IMR-90 (cell line): ENCODE results near the gene RHBDD1. TPM values are rescaled to one million over a fixed set of nuclear protein-coding genes. Genes with fewer than 3 reads are reported as not detected.

ENCODE experiments used
- ATAC-seq: fragments of 200-7000 bp; cut with Tn5 transposase; 2 replicates; pipeline ENCODE4 v1.9.1; 2020; ENCODE audit warnings: low read depth, mild to moderate bottlenecking, moderate library complexity
- BruUV-seq: library from RNA; stranded (reverse); fragments of 400-500 nt; replicated peaks from 2 replicates; lab custom pipeline; 2021; lab: Mats Ljungman, UMichigan
- CTCF ChIA-PET: fragments of 300-600 bp; formaldehyde crosslinking; extraction: SDS; loops from one replicate; lab custom pipeline; 2021; ENCODE audit warnings: antibody characterized with exemption; lab: Yijun Ruan, JAX
- POLR2A ChIA-PET: fragments of 300-600 bp; sonication (Branson Sonifier 250); formaldehyde crosslinking; loops from one replicate; lab custom pipeline; 2022; ENCODE audit warnings: antibody characterized with exemption; ENCODE audit not compliant: unreplicated experiment; lab: Charles Lee
- DNase-seq: peaks from one replicate; pipeline ENCODE4 v3.0.0; 2013
- H2AFZ ChIP-seq: replicated peaks from 2 replicates; pipeline ENCODE3; 2013; ENCODE audit warnings: low read length, mild to moderate bottlenecking; ENCODE audit not compliant: poor library complexity
- H2AK5ac ChIP-seq: 2 replicates; pipeline ENCODE4 v1.6.1; 2013; ENCODE audit warnings: low read depth, low read length, inconsistent platforms
- H2AK9ac ChIP-seq: replicated peaks from 2 replicates; pipeline ENCODE3; 2013; ENCODE audit warnings: mild to moderate bottlenecking, low read depth, low read length, moderate library complexity; ENCODE audit not compliant: poor library complexity
- H2BK120ac ChIP-seq: 2 replicates; pipeline ENCODE4 v1.6.1; 2013; ENCODE audit warnings: low read depth, low read length, inconsistent platforms
- H2BK15ac ChIP-seq: 3 replicates; pipeline ENCODE4 v1.6.1; 2013; ENCODE audit warnings: low read depth, low read length, inconsistent platforms
- H2BK20ac ChIP-seq: 2 replicates; pipeline ENCODE4 v1.6.1; 2013; ENCODE audit warnings: low read depth, mild to moderate bottlenecking, inconsistent platforms, low read length, moderate library complexity
- H2BK5ac ChIP-seq: 2 replicates; pipeline ENCODE4 v1.6.1; 2013; ENCODE audit warnings: mild to moderate bottlenecking, low read depth, low read length, inconsistent platforms; ENCODE audit not compliant: poor library complexity, severe bottlenecking
- H3K14ac ChIP-seq: replicated peaks from 2 replicates; pipeline ENCODE4 v1.6.1; 2013; ENCODE audit warnings: low read depth, low read length, inconsistent platforms
- H3K18ac ChIP-seq: 2 replicates; pipeline ENCODE4 v1.6.1; 2013; ENCODE audit warnings: low read depth, low read length, control low read depth
- H3K23ac ChIP-seq: 2 replicates; pipeline ENCODE4 v1.6.1; 2013; ENCODE audit warnings: low read depth, low read length, inconsistent platforms
- H3K27ac ChIP-seq: 2 replicates; pipeline ENCODE4 v1.5.1; 2013; ENCODE audit warnings: mild to moderate bottlenecking, control low read depth, low read length; ENCODE audit not compliant: insufficient read depth
- H3K27me3 ChIP-seq: 2 replicates; pipeline ENCODE4 v1.6.1; 2013; ENCODE audit warnings: low read length; ENCODE audit not compliant: control insufficient read depth, insufficient read depth
- H3K36me3 ChIP-seq: 2 replicates; pipeline ENCODE4 v1.6.1; 2013; ENCODE audit warnings: low read length, mixed read lengths; ENCODE audit not compliant: control insufficient read depth, insufficient read depth
- H3K4ac ChIP-seq: 2 replicates; pipeline ENCODE4 v1.6.1; 2013; ENCODE audit warnings: low read depth, low read length, inconsistent platforms
- H3K4me1 ChIP-seq: 2 replicates; pipeline ENCODE4 v1.6.1; 2013; ENCODE audit warnings: low read length, mixed read lengths; ENCODE audit not compliant: control insufficient read depth, insufficient read depth
- H3K4me2 ChIP-seq: 2 replicates; pipeline ENCODE4 v1.6.1; 2013; ENCODE audit warnings: low read depth, mild to moderate bottlenecking, control low read depth, low read length, moderate library complexity
- H3K4me3 ChIP-seq: 2 replicates; pipeline ENCODE4 v1.5.1; 2013; ENCODE audit warnings: low read depth, mild to moderate bottlenecking, control low read depth, low read length, moderate library complexity; ENCODE audit not compliant: insufficient read depth
- H3K56ac ChIP-seq: 2 replicates; pipeline ENCODE4 v1.6.1; 2013; ENCODE audit warnings: low read length, inconsistent platforms; ENCODE audit not compliant: insufficient read depth; ENCODE audit errors: extremely low read depth
- H3K79me1 ChIP-seq, 2 experiments: 2 replicates each; pipeline ENCODE4 v1.6.1; 2013; ENCODE audit warnings: low read length in 2 of 2, inconsistent platforms in 1 of 2, low read depth in 1 of 2
- H3K9ac ChIP-seq: 2 replicates; pipeline ENCODE4 v1.6.1; 2013; ENCODE audit warnings: low read depth, low read length, control low read depth
- H3K9me1 ChIP-seq: 2 replicates; pipeline ENCODE4 v1.6.1; 2013; ENCODE audit warnings: low read length, inconsistent platforms; ENCODE audit not compliant: insufficient read depth
- H3K9me3 ChIP-seq: 2 replicates; pipeline ENCODE4 v1.6.1; 2013; ENCODE audit warnings: low read length; ENCODE audit not compliant: control insufficient read depth, insufficient read depth
- H4K20me1 ChIP-seq: 2 replicates; pipeline ENCODE4 v1.6.1; 2013; ENCODE audit warnings: low read length, inconsistent platforms; ENCODE audit not compliant: insufficient read depth
- H4K5ac ChIP-seq: 2 replicates; pipeline ENCODE4 v1.6.1; 2013; ENCODE audit warnings: mild to moderate bottlenecking, low read depth, low read length, control low read depth
- H4K8ac ChIP-seq, 2 experiments: 2 replicates each; pipeline ENCODE4 v1.6.1; 2013; ENCODE audit warnings: low read depth in 2 of 2, low read length in 2 of 2, control low read depth in 1 of 2, inconsistent platforms in 1 of 2
- H4K91ac ChIP-seq: 2 replicates; pipeline ENCODE4 v1.6.1; 2013; ENCODE audit warnings: low read depth, low read length, inconsistent platforms; ENCODE audit not compliant: insufficient read depth
- NFE2L2 ChIP-seq: fragments of 150-350 bp; IDR thresholded peaks from 2 replicates; pipeline ENCODE4 v1.6.1; 2016; ENCODE audit warnings: low read depth, mild to moderate bottlenecking, low read length
- RAD21 ChIP-seq: IDR thresholded peaks from 2 replicates; pipeline ENCODE4 v1.6.1; 2012; ENCODE audit warnings: low read length, improper control_type of control experiment
- SMC3 ChIP-seq: fragments of 150-350 bp; IDR thresholded peaks from 2 replicates; pipeline ENCODE4 v1.6.1; 2016; ENCODE audit warnings: low read depth, mild to moderate bottlenecking, antibody characterized with exemption, low read length, moderate library complexity
- WGBS, 2 experiments: methylation state at CpG; one replicate each; pipeline versions ENCODE4 v1.1.5 to v1.1.7; 2013; ENCODE audit warnings: missing lambda C conversion rate in 2 of 2; ENCODE audit not compliant: insufficient read length in 1 of 2; ENCODE audit errors: extremely low coverage in 2 of 2; 5-methylcytosine and 5-hydroxymethylcytosine counted together
- dilution Hi-C: fragments of 300-500 bp; cut with HindIII; formaldehyde crosslinking; loops from one replicate; pipeline ENCODE4 v1.14.3; 2018; ENCODE audit warnings: low sequenced_read_pairs; ENCODE audit not compliant: unreplicated experiment
- in situ Hi-C: fragments of 300-500 bp; cut with MboI; formaldehyde crosslinking; loops from 3 replicates; pipeline ENCODE4 v1.14.3; 2019; ENCODE audit warnings: low sequenced_read_pairs, inconsistent platforms, mixed read lengths
- intact Hi-C: fragments of 100-400 bp; cut with micrococcal nuclease; formaldehyde crosslinking; loops from 2 replicates; pipeline ENCODE4 v1.10.0; 2022
- polyA plus RNA-seq, 3 experiments: library from polyadenylated mRNA; depleted of rRNA; stranded (reverse); fragments of >200 nt; gene quantifications; 2 replicates each; pipeline ENCODE4 v1.2.3, GENCODE V29; 2012; ENCODE audit warnings: low replicate concordance in 1 of 3
- total RNA-seq: library from RNA; depleted of rRNA; stranded (reverse); fragments of >200 nt; gene quantifications from 2 replicates; pipeline ENCODE4 v1.2.3, GENCODE V29; 2012
- TF ChIP-seq, protein P1 (sequence below): conservative IDR thresholded peaks from 2 replicates; pipeline ENCODE4 v1.5.1; 2012; ENCODE audit warnings: mild to moderate bottlenecking, low read depth, low read length, improper control_type of control experiment

Gene RHBDD1
- total and polyA plus RNA-seq, 2 of the 4 experiments (the other 2 are of a cell fraction): 9.7 to 14.0 TPM

GRCh38 chr2:226796840-226797288, 39.0 kb upstream of the RHBDD1 start:
- Histone ChIP-seq H3K14ac (peak overlapping the region; percentile 99), H3K9me1 (no peaks in the 10 kb centered on the region), H3K79me1 (peaks cover 4 to 11% of the 10 kb centered on the region in 2 experiments), H2AFZ (peak overlapping the region; percentile 82), H3K9ac (peak overlapping the region; percentile 92), H3K9me3 (no peaks in the 10 kb centered on the region), H2BK20ac (peak overlapping the region; percentile 82), H3K27ac (peak overlapping the region; percentile 97), H4K91ac (peak overlapping the region; percentile 91), H2BK15ac (peak overlapping the region; percentile 72), H3K56ac (peak overlapping the region; percentile 91), H3K23ac (peak overlapping the region; percentile 84), H4K8ac (peak overlapping the region; percentile 82 to 94), H3K4me3 (peak overlapping the region; percentile 78), H2BK5ac (peak overlapping the region; percentile 99), H2BK120ac (peak overlapping the region; percentile 86), H3K36me3 (peaks cover 49% of the 10 kb centered on the region), H3K27me3 (no peaks in the 10 kb centered on the region), H3K18ac (peak overlapping the region; percentile 95), H4K20me1 (peaks cover 17% of the 10 kb centered on the region), H2AK9ac (peak overlapping the region; percentile 98), H3K4me2 (peak overlapping the region; percentile 85), H3K4me1 (peaks cover 2% of the 10 kb centered on the region; the same call in 1 of the 2 replicates), H2AK5ac (peak overlapping the region; percentile 28), H3K4ac (peak overlapping the region; percentile 89), H4K5ac (peak overlapping the region; percentile 76)
- ChIA-PET CTCF (interaction anchor here (0.5 to 1.1 kb wide), 5 partner anchors 41 to 1127 kb away, joined by 3 read pairs; no protein-coding TSS in a partner anchor), POLR2A (interaction anchor here (0.9 to 1.4 kb wide), 3 partner anchors 41 to 369 kb away, joined by 3 to 4 read pairs (median 3); no protein-coding TSS in a partner anchor)
- DNase-seq (peak; percentile 76), ATAC-seq (peak; percentile 16)
- dilution Hi-C loops (no loop called here), intact Hi-C loops (loop anchor here (1.0 to 10.0 kb wide), 7 partner anchors 70 to 1127 kb away; no protein-coding TSS in a partner anchor), in situ Hi-C loops (loop anchor here (5.0 to 25.0 kb wide), 6 partner anchors 142 to 1685 kb away; no protein-coding TSS in a partner anchor)
- TF ChIP-seq, protein P1, sequence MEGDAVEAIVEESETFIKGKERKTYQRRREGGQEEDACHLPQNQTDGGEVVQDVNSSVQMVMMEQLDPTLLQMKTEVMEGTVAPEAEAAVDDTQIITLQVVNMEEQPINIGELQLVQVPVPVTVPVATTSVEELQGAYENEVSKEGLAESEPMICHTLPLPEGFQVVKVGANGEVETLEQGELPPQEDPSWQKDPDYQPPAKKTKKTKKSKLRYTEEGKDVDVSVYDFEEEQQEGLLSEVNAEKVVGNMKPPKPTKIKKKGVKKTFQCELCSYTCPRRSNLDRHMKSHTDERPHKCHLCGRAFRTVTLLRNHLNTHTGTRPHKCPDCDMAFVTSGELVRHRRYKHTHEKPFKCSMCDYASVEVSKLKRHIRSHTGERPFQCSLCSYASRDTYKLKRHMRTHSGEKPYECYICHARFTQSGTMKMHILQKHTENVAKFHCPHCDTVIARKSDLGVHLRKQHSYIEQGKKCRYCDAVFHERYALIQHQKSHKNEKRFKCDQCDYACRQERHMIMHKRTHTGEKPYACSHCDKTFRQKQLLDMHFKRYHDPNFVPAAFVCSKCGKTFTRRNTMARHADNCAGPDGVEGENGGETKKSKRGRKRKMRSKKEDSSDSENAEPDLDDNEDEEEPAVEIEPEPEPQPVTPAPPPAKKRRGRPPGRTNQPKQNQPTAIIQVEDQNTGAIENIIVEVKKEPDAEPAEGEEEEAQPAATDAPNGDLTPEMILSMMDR: peak; percentile 68
- TF ChIP-seq NFE2L2 (no peak), SMC3 (peak; percentile 74), RAD21 (peak; percentile 86)
- 20% methylated on average over 1 of the region's 17 CpGs; no CpG with 5 or more reads in 1 of the 2 experiments for WGBS, 2 experiments
- BruUV-seq: no TSS peak
